Measurements from ENCODE around the gene PHTF2.

PHTF2 gene

DNA sequence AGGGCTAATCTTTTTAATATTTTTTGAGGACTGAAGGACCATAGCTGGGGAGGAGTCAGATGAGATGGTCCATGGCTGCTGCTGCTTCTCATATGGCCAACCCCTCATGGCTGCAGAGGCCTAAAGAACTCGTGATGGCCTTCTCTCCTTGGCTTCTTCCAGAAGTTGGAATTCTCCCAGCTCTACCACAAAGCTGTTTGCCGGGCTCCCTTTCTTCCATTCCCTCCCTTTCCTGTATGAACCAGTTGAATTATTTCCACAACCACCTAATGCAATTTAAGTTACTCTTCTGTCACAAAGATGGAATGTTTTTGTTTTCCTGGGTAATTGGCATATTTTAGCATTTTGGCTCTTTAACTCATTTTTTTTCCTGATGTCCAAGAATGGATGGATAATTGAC is 80.7 kb downstream of the PHTF2 start:
- Histone ChIP-seq H3K27ac (replicated peaks) (no peak overlapping the region), H3K4me3 (replicated peaks; ENCODE audit: insufficient read depth, low read length) (no peak overlapping the region), H3K27me3 (ENCODE audit: insufficient read depth, poor library complexity, severe bottlenecking) (no peaks in the 10 kb centered on the region)
- TF ChIP-seq SPI1 (IDR thresholded peaks at IDR 0.05; ENCODE audit: borderline replicate concordance, low read depth) (no peak), POLR2AphosphoS5 (IDR thresholded peaks at IDR 0.05; ENCODE audit: low read depth) (no peak), GABPA (IDR thresholded peaks at IDR 0.05; ENCODE audit: low read depth) (no peak)
- TF ChIP-seq, protein P1, sequence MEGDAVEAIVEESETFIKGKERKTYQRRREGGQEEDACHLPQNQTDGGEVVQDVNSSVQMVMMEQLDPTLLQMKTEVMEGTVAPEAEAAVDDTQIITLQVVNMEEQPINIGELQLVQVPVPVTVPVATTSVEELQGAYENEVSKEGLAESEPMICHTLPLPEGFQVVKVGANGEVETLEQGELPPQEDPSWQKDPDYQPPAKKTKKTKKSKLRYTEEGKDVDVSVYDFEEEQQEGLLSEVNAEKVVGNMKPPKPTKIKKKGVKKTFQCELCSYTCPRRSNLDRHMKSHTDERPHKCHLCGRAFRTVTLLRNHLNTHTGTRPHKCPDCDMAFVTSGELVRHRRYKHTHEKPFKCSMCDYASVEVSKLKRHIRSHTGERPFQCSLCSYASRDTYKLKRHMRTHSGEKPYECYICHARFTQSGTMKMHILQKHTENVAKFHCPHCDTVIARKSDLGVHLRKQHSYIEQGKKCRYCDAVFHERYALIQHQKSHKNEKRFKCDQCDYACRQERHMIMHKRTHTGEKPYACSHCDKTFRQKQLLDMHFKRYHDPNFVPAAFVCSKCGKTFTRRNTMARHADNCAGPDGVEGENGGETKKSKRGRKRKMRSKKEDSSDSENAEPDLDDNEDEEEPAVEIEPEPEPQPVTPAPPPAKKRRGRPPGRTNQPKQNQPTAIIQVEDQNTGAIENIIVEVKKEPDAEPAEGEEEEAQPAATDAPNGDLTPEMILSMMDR (IDR thresholded peaks at IDR 0.05; ENCODE audit: insufficient read depth, low read length): no peak
- no peak for DNase-seq (ENCODE audit: low read depth in 1 of 2, low spot score in 1 of 2)

DNA sequence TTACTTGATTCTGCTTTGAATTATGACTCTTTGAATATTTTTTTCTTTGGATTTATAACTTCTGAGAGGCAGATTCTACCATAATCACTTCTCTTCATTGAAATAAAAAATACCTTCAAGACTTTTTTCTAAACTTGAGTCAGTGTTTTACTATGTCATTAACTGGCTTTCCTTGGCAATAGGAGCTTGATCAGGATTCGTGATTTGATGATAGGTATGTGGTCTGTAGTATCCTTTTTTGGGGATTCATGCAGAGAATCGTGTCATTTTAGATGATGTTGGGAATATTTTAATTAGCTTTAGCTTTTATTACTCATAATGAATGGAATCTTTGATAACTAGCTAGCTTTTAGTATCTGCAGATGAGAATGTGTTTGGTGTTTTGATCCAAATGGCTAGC is 83.3 kb downstream of the PHTF2 start:
- no peak for TF ChIP-seq POLR2AphosphoS5 (IDR thresholded peaks at IDR 0.05; ENCODE audit: low read depth)
- TF ChIP-seq SPI1 (IDR thresholded peaks at IDR 0.05; ENCODE audit: borderline replicate concordance, low read depth): no peak
- no peak for TF ChIP-seq GABPA (IDR thresholded peaks at IDR 0.05; ENCODE audit: low read depth)
- TF ChIP-seq, protein P1 (IDR thresholded peaks at IDR 0.05; ENCODE audit: insufficient read depth, low read length): no peak
- TF ChIP-seq, protein P2, sequence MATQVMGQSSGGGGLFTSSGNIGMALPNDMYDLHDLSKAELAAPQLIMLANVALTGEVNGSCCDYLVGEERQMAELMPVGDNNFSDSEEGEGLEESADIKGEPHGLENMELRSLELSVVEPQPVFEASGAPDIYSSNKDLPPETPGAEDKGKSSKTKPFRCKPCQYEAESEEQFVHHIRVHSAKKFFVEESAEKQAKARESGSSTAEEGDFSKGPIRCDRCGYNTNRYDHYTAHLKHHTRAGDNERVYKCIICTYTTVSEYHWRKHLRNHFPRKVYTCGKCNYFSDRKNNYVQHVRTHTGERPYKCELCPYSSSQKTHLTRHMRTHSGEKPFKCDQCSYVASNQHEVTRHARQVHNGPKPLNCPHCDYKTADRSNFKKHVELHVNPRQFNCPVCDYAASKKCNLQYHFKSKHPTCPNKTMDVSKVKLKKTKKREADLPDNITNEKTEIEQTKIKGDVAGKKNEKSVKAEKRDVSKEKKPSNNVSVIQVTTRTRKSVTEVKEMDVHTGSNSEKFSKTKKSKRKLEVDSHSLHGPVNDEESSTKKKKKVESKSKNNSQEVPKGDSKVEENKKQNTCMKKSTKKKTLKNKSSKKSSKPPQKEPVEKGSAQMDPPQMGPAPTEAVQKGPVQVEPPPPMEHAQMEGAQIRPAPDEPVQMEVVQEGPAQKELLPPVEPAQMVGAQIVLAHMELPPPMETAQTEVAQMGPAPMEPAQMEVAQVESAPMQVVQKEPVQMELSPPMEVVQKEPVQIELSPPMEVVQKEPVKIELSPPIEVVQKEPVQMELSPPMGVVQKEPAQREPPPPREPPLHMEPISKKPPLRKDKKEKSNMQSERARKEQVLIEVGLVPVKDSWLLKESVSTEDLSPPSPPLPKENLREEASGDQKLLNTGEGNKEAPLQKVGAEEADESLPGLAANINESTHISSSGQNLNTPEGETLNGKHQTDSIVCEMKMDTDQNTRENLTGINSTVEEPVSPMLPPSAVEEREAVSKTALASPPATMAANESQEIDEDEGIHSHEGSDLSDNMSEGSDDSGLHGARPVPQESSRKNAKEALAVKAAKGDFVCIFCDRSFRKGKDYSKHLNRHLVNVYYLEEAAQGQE (IDR thresholded peaks at IDR 0.05; ENCODE audit: insufficient replicate concordance, low read depth): no peak
- Histone ChIP-seq H3K27ac (replicated peaks) (no peak overlapping the region), H3K4me3 (replicated peaks; ENCODE audit: insufficient read depth, low read length) (no peak overlapping the region), H3K27me3 (ENCODE audit: insufficient read depth, poor library complexity, severe bottlenecking) (no peaks in the 10 kb centered on the region)
- DNase-seq (ENCODE audit: low read depth in 1 of 2, low spot score in 1 of 2): no peak

DNA sequence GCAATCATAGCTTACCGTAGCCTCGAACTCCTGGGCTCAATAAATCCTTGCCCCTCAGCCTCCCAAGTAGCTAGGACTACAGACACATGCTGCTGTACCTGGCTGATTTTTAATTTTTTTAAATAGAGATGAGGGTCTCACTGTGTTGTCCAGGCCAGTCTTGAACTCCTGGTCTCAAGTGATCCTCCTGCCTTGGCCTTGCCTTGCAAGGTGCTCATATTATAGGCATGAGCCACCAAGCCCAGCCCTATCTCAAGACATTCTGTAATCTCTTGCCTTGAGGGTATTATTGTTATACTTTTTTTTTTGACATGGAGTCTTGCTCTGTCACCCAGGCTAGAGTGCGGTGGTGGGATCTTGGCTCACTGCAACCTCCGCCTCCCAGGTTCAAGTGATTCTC is 86.6 kb downstream of the PHTF2 start:
- TF ChIP-seq, protein P2 (IDR thresholded peaks at IDR 0.05; ENCODE audit: insufficient replicate concordance, low read depth): no peak
- TF ChIP-seq POLR2AphosphoS5 (IDR thresholded peaks at IDR 0.05; ENCODE audit: low read depth) (no peak), SPI1 (IDR thresholded peaks at IDR 0.05; ENCODE audit: borderline replicate concordance, low read depth) (no peak), GABPA (IDR thresholded peaks at IDR 0.05; ENCODE audit: low read depth) (no peak)
- TF ChIP-seq, protein P1 (IDR thresholded peaks at IDR 0.05; ENCODE audit: insufficient read depth, low read length): no peak
- Histone ChIP-seq H3K27ac (replicated peaks) (no peak overlapping the region), H3K4me3 (replicated peaks; ENCODE audit: insufficient read depth, low read length) (no peak overlapping the region), H3K27me3 (ENCODE audit: insufficient read depth, poor library complexity, severe bottlenecking) (no peaks in the 10 kb centered on the region)
- no peak for DNase-seq (ENCODE audit: low read depth in 1 of 2, low spot score in 1 of 2)

DNA sequence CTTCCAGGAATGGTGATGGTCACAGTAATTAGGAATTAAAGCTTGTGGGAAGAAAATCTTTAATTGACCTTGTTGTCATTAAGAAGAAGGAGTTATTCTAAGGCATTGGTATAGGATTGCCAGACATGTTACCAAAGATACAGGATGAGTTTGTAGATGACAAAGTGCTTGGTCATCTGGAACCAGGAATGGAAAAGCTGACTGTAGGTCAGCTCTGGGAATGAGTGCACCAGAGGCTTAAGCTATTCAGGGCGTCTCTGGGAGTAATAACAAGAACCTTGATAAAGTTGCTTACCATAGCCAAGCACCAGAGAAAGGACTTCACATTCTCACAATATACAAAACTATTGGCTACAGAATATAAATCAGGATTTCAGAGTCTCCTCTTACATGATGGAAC is 89.0 kb downstream of the PHTF2 start:
- no peak overlapping the region for H3K27ac ChIP-seq (replicated peaks)
- no peak overlapping the region for H3K4me3 ChIP-seq (replicated peaks; ENCODE audit: insufficient read depth, low read length)
- no peaks in the 10 kb centered on the region for H3K27me3 ChIP-seq (ENCODE audit: insufficient read depth, poor library complexity, severe bottlenecking)
- no peak for DNase-seq (ENCODE audit: low read depth in 1 of 2, low spot score in 1 of 2)
- TF ChIP-seq, protein P2 (IDR thresholded peaks at IDR 0.05; ENCODE audit: insufficient replicate concordance, low read depth): no peak
- TF ChIP-seq, protein P1 (IDR thresholded peaks at IDR 0.05; ENCODE audit: insufficient read depth, low read length): no peak
- TF ChIP-seq GABPA (IDR thresholded peaks at IDR 0.05; ENCODE audit: low read depth) (no peak), POLR2AphosphoS5 (IDR thresholded peaks at IDR 0.05; ENCODE audit: low read depth) (no peak)
